HepG2 (cell line): ENCODE measurements around the gene CRLF3. TPM values are rescaled to one million over a fixed set of nuclear protein-coding genes. Genes with fewer than 3 reads are reported as not detected.
A peak's percentile ranks its signal among the peaks of the same experiment; 100 is the strongest.

Source experiments
- AKAP8 ChIP-seq: sonication (generic); formaldehyde crosslinking; IDR thresholded peaks from 2 replicates; pipeline ENCODE4 v1.5.1; 2020; ENCODE audit warnings: mild to moderate bottlenecking, missing genetic modification reagents
- ATM ChIP-seq: fragments of 450-650 bp; IDR thresholded peaks from 2 replicates; pipeline ENCODE4 v1.7.1; 2017; ENCODE audit warnings: mild to moderate bottlenecking, borderline replicate concordance
- DR1 ChIP-seq: sonication (generic); formaldehyde crosslinking; IDR thresholded peaks from 2 replicates; pipeline ENCODE4 v1.8.0; 2021; ENCODE audit warnings: mild to moderate bottlenecking, missing genetic modification reagents, inconsistent platforms
- FOXM1 ChIP-seq: sonication (generic); formaldehyde crosslinking; IDR thresholded peaks from 2 replicates; pipeline ENCODE4 v1.5.0; 2020; ENCODE audit warnings: missing genetic modification reagents
- HOXD1 ChIP-seq: sonication (generic); formaldehyde crosslinking; IDR thresholded peaks from 2 replicates; pipeline ENCODE4 v1.5.0; 2020; ENCODE audit warnings: missing genetic modification reagents
- MBNL3 ChIP-seq: fragments of 250-450 bp; sonication (Bioruptor Pico); conservative IDR thresholded peaks from 2 replicates; pipeline ENCODE4 v1.8.0; 2022; ENCODE audit warnings: mild to moderate bottlenecking, inconsistent platforms
- PHB2 ChIP-seq: fragments of 450-650 bp; IDR thresholded peaks from 2 replicates; pipeline ENCODE4 v1.6.1; 2018; ENCODE audit not compliant: partially characterized antibody
- RARA ChIP-seq: IDR thresholded peaks from 2 replicates; pipeline ENCODE4 v1.6.1; 2016; ENCODE audit warnings: missing genetic modification reagents, missing compliant biosample characterization
- RFXAP ChIP-seq: sonication (generic); formaldehyde crosslinking; IDR thresholded peaks from 2 replicates; pipeline ENCODE4 v1.4.0; 2020; ENCODE audit warnings: missing genetic modification reagents, borderline replicate concordance
- SOX6 ChIP-seq, 2 experiments: fragments of 450-650 bp in 1 of 2; sonication (generic) in 1 of 2; formaldehyde crosslinking in 1 of 2; IDR thresholded peaks; 2 replicates each; pipeline versions ENCODE4 v1.4.0 to v1.6.1; 2017 to 2020; ENCODE audit warnings: antibody characterized with exemption in 1 of 2, mild to moderate bottlenecking in 1 of 2, missing genetic modification reagents in 1 of 2
- SYNCRIP ChIP-seq: fragments of 200-400 bp; formaldehyde crosslinking; IDR thresholded peaks from 2 replicates; pipeline ENCODE4 v1.6.1; 2018; ENCODE audit warnings: mild to moderate bottlenecking, low read depth, low read length; ENCODE audit not compliant: insufficient read depth
- ZC3H13 ChIP-seq: sonication (generic); formaldehyde crosslinking; IDR thresholded peaks from 2 replicates; pipeline ENCODE4 v1.8.1; 2023; ENCODE audit warnings: mild to moderate bottlenecking, missing genetic modification reagents, moderate library complexity
- ZFP36L2 ChIP-seq: sonication (generic); formaldehyde crosslinking; IDR thresholded peaks from 2 replicates; pipeline ENCODE4 v1.4.0; 2020; ENCODE audit warnings: missing genetic modification reagents
- ZNF331 ChIP-seq: sonication (generic); formaldehyde crosslinking; IDR thresholded peaks from 2 replicates; pipeline ENCODE4 v1.4.0; 2020; ENCODE audit warnings: missing genetic modification reagents
- polyA plus RNA-seq, 8 experiments: library from polyadenylated mRNA; depleted of rRNA in 3 of 8; stranded (reverse) in 7 of 8; unstranded in 1 of 8; fragments of >200 nt; fragmentation: Illumina TruSeq in 4 of 8; extraction: Trizol in 4 of 8; gene quantifications; 2 replicates each; pipeline versions ENCODE4 v1.2.1 to v1.2.3, GENCODE V29; 2011 to 2016; ENCODE audit warnings: low read depth in 4 of 8, missing spikeins in 1 of 8, mixed read lengths in 1 of 8; ENCODE audit not compliant: insufficient read depth in 1 of 8
- total RNA-seq, 5 experiments: library from RNA; depleted of rRNA; stranded (reverse); fragments of >200 nt; fragmentation: Illumina TruSeq; extraction: Trizol; gene quantifications; 2 replicates each; pipeline ENCODE4 v1.2.3, GENCODE V29; 2016; ENCODE audit warnings: low read depth in 1 of 5
- TF ChIP-seq, protein P1 (sequence below), 2 experiments: sonication (generic) in 1 of 2; formaldehyde crosslinking in 1 of 2; IDR thresholded peaks; 2 replicates each; pipeline versions ENCODE4 v1.6.1 to v1.9.0; 2014 to 2022; ENCODE audit warnings: antibody characterized with exemption in 1 of 2, borderline replicate concordance in 1 of 2, inconsistent platforms in 1 of 2, low read depth in 1 of 2, missing genetic modification reagents in 1 of 2
- TF ChIP-seq, protein P2 (sequence below): sonication (generic); IDR thresholded peaks from 2 replicates; pipeline ENCODE4 v1.6.1; 2016; ENCODE audit warnings: low read depth, borderline replicate concordance
- TF ChIP-seq, protein P3 (sequence below): sonication (generic); formaldehyde crosslinking; IDR thresholded peaks from 2 replicates; pipeline ENCODE4 v1.4.0; 2020; ENCODE audit warnings: missing genetic modification reagents

The CRLF3 gene
- total and polyA plus RNA-seq, 2 of the 13 experiments (the other 11 are each of a cell fraction or from before 2014, with no cell fraction given) = 6.4 to 9.1 TPM

DNA sequence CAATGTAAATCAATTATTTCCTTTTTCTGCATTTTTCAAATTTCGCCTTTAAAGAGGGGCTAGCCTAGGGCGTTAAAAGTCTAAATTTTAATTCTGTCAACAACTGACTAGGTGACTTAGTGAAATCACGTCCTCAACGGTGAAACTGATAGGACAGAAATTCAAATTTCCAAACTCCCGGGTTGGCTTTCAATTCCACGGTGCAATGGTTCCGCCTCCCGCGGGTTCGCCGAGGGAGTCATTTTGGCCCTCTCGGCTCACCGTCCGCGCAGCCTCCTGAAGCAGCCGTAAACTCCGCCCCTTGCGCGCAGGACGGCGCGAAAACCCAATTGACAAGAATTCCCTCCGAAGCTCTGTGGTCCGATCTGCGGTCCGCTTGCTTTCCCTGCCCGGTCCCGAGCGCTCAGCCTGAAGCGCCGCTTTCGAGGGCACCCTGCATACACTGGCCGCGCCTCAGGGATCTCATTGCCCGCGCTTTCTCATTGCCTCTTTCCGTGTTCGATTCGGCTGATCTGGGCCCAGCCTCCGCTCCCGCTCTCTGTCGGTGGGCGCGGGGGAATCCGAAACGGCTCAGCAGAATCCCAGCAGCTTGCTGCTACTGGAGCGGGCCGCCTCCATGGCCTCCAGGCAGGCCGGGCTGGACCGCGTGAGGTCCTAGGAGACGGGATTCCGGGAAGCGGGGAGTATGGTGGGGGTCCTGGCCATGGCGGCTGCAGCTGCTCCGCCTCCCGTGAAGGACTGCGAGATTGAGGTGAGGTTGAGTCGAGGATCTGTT is 7.4 kb upstream of the CRLF3 start, which contains the start of gene ATAD5 (continued):
- TF ChIP-seq ZNF331 (CRISPR knock-in tag) (peak; percentile 83), MBNL3 (CRISPR knock-in tag) (no peak), PHB2 (no peak), HOXD1 (CRISPR knock-in tag) (peak; percentile 75; the same call in 1 of the 2 replicates), DR1 (peak; percentile 77), ATM (no peak), ZC3H13 (CRISPR knock-in tag) (peak; percentile 89), SYNCRIP (no peak), FOXM1 (CRISPR knock-in tag) (peak; percentile 60; the same call in 1 of the 2 replicates), RFXAP (CRISPR knock-in tag) (peak; percentile 88; the same call in 1 of the 2 replicates), SOX6 (IDR thresholded peaks at IDR 0.05) (no peak), SOX6 (CRISPR knock-in tag; IDR thresholded peaks at IDR 0.05) (peak; percentile 53; the same call in 1 of the 2 replicates), AKAP8 (no peak), ZFP36L2 (CRISPR knock-in tag) (no peak), RARA (no peak)
- TF ChIP-seq, protein P1, sequence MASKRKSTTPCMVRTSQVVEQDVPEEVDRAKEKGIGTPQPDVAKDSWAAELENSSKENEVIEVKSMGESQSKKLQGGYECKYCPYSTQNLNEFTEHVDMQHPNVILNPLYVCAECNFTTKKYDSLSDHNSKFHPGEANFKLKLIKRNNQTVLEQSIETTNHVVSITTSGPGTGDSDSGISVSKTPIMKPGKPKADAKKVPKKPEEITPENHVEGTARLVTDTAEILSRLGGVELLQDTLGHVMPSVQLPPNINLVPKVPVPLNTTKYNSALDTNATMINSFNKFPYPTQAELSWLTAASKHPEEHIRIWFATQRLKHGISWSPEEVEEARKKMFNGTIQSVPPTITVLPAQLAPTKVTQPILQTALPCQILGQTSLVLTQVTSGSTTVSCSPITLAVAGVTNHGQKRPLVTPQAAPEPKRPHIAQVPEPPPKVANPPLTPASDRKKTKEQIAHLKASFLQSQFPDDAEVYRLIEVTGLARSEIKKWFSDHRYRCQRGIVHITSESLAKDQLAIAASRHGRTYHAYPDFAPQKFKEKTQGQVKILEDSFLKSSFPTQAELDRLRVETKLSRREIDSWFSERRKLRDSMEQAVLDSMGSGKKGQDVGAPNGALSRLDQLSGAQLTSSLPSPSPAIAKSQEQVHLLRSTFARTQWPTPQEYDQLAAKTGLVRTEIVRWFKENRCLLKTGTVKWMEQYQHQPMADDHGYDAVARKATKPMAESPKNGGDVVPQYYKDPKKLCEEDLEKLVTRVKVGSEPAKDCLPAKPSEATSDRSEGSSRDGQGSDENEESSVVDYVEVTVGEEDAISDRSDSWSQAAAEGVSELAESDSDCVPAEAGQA (IDR thresholded peaks at IDR 0.05; ENCODE audit: low read depth) = peak; percentile 63; the same call in 1 of the 2 replicates
- TF ChIP-seq, protein P1 (CRISPR knock-in tag; IDR thresholded peaks at IDR 0.05; ENCODE audit: borderline replicate concordance) = peak; percentile 74; the same call in 1 of the 2 replicates
- TF ChIP-seq, protein P2, sequence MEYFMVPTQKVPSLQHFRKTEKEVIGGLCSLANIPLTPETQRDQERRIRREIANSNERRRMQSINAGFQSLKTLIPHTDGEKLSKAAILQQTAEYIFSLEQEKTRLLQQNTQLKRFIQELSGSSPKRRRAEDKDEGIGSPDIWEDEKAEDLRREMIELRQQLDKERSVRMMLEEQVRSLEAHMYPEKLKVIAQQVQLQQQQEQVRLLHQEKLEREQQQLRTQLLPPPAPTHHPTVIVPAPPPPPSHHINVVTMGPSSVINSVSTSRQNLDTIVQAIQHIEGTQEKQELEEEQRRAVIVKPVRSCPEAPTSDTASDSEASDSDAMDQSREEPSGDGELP = peak; percentile 49; the same call in 1 of the 2 replicates
- TF ChIP-seq, protein P3, sequence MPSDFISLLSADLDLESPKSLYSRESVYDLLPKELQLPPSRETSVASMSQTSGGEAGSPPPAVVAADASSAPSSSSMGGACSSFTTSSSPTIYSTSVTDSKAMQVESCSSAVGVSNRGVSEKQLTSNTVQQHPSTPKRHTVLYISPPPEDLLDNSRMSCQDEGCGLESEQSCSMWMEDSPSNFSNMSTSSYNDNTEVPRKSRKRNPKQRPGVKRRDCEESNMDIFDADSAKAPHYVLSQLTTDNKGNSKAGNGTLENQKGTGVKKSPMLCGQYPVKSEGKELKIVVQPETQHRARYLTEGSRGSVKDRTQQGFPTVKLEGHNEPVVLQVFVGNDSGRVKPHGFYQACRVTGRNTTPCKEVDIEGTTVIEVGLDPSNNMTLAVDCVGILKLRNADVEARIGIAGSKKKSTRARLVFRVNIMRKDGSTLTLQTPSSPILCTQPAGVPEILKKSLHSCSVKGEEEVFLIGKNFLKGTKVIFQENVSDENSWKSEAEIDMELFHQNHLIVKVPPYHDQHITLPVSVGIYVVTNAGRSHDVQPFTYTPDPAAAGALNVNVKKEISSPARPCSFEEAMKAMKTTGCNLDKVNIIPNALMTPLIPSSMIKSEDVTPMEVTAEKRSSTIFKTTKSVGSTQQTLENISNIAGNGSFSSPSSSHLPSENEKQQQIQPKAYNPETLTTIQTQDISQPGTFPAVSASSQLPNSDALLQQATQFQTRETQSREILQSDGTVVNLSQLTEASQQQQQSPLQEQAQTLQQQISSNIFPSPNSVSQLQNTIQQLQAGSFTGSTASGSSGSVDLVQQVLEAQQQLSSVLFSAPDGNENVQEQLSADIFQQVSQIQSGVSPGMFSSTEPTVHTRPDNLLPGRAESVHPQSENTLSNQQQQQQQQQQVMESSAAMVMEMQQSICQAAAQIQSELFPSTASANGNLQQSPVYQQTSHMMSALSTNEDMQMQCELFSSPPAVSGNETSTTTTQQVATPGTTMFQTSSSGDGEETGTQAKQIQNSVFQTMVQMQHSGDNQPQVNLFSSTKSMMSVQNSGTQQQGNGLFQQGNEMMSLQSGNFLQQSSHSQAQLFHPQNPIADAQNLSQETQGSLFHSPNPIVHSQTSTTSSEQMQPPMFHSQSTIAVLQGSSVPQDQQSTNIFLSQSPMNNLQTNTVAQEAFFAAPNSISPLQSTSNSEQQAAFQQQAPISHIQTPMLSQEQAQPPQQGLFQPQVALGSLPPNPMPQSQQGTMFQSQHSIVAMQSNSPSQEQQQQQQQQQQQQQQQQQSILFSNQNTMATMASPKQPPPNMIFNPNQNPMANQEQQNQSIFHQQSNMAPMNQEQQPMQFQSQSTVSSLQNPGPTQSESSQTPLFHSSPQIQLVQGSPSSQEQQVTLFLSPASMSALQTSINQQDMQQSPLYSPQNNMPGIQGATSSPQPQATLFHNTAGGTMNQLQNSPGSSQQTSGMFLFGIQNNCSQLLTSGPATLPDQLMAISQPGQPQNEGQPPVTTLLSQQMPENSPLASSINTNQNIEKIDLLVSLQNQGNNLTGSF = no peak
